D721Med (cell line): ENCODE data around the gene ZFYVE9.

ENCODE experiments used
- DNase-seq: peaks from one replicate; pipeline ENCODE4 v3.0.0; 2011; ENCODE audit warnings: low spot score; ENCODE audit not compliant: insufficient read length
- FAIRE-seq: peaks from 2 replicates; lab custom pipeline; 2011; peaks lifted over from hg19 to GRCh38; lab: Jason Lieb, UNC
- TF ChIP-seq, protein P1 (sequence below): IDR thresholded peaks from 2 replicates; pipeline ENCODE4 v1.5.1; 2012; ENCODE audit warnings: mild to moderate bottlenecking, control low read depth; ENCODE audit not compliant: insufficient read depth; ENCODE audit errors: missing control alignments

Gene ZFYVE9

DNA sequence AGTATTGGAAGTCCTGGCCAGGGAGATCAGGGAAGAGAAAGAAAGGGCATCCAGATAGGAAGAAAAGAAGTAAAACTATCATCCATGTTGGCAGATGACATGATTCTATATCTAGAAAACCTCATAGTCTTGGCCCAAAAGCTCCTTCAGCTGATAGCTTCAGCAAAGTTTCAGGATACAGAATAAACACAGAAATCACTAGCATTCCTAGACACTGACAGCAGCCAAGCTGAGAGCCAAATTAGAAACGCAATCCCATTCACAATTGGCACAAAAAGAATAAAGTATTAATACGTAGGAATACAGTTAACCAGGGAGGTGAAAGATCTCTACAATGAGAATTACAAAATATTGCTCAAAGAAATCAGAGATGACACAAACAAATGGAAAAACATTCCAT, 44.6 kb downstream of the ZFYVE9 start:
- DNase-seq (no peak), FAIRE-seq (no peak)
- TF ChIP-seq, protein P1, sequence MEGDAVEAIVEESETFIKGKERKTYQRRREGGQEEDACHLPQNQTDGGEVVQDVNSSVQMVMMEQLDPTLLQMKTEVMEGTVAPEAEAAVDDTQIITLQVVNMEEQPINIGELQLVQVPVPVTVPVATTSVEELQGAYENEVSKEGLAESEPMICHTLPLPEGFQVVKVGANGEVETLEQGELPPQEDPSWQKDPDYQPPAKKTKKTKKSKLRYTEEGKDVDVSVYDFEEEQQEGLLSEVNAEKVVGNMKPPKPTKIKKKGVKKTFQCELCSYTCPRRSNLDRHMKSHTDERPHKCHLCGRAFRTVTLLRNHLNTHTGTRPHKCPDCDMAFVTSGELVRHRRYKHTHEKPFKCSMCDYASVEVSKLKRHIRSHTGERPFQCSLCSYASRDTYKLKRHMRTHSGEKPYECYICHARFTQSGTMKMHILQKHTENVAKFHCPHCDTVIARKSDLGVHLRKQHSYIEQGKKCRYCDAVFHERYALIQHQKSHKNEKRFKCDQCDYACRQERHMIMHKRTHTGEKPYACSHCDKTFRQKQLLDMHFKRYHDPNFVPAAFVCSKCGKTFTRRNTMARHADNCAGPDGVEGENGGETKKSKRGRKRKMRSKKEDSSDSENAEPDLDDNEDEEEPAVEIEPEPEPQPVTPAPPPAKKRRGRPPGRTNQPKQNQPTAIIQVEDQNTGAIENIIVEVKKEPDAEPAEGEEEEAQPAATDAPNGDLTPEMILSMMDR = no peak

DNA sequence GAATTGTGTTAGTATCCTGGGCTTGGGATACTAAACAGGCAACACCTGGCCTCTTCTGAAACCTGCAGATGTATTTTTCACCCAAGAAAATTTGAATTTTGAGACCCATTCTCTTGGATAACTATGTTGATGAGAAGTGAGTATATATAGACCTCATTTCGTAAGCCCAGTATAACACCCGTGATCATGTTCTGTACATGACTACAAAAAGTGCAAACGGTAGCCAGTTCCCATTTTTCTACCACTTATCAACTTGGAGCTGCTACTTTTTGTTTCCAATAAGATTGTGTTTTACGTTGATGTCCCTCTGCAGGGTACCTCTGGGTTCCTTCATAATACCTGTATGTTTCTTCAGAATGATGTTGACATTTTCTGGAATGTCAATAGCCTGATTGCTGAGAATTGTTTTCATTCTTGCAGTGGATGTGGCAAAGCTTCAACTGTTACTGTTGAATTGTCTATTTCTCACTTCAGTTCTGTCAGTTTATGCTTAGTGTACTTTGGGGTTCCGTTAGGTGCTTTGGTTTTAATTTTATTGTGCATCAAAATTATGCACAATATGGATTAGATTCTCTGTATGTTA, 48.1 kb downstream of the ZFYVE9 start:
- DNase-seq (no peak), FAIRE-seq (no peak)
- TF ChIP-seq, protein P1 = no peak

DNA sequence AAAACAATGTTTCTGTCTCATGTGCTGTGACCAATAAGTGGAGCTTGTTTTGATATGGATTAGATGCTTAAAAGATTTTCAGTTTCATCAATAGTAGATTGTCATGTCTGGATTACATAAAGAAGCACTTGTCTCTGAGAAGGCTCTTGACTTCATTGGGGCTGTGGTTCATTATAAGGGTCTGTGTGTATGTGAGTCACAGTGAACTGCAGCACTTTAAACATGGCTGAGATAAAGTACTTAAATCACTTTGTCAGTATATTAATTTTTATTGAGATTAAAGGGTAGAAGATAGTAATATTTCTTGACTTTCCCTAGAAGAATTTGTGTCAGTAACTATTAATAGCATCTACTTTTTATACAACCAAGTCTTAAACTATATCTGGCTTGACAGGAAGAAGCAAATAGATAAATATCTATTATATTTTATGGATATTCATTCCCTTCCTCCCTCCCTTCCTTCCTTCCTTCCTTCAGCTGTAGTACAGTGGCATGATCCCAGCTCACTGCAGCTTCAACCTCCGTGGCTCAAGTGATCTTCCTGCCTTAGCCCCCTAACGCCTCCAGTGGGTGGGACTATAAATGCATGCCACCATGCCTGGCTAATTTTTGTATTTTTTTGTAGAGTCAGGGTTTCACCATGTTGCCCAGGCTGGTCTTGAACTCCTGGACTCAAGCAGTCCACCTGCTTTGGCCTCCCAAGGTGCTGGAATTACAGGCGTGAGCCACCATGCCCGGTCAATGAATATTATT, 48.8 kb downstream of the ZFYVE9 start:
- TF ChIP-seq, protein P1 = no peak
- DNase-seq (no peak), FAIRE-seq (no peak)

DNA sequence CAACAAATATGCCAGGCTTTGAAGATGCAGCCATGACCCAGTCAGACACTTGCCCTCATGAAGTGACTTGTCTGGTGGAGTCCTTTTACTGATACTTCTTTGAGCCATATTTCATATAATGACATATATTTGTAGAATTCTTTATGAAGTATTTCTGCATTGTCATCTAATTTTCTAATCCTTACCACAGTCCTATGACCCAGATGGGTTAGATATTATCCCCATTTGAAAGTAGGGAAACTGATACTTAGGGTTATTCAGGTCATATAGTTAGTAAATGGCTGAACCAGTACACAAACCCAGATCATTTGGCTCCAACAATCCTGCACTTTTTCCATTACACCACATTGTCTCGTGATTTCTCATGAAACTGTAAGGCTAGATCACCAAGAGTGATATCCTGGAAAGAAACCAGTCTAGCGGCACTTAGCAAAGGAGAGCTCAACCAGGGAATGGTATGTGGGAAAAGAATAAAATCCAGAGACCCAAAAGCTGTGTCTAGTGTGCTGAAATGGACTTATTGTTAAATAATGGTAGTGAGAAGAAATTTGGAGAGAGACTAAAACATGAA, 49.6 kb downstream of the ZFYVE9 start:
- TF ChIP-seq, protein P1 = no peak
- FAIRE-seq (peak; percentile 41), DNase-seq (no peak)

DNA sequence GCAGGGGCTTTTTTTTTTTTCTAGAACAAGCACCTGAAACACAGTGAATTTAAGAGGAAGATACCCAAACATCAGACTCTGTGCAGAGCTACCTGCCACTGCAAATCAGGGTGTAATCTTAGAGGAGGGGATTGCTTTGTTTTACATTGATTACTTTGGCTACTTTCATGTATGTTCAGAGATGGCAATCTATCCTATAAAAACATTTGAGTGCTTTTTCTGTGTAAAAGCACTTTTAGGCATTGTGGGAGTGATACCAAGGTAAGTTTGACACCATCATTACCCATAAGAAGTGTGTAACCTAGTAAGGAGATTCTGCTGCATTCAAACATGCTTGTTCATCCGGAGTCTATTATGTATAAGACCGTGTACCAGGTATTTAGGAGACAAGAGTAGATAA, 50.1 kb downstream of the ZFYVE9 start:
- DNase-seq = no peak
- peak; percentile 66 for FAIRE-seq
- TF ChIP-seq, protein P1 = no peak

DNA sequence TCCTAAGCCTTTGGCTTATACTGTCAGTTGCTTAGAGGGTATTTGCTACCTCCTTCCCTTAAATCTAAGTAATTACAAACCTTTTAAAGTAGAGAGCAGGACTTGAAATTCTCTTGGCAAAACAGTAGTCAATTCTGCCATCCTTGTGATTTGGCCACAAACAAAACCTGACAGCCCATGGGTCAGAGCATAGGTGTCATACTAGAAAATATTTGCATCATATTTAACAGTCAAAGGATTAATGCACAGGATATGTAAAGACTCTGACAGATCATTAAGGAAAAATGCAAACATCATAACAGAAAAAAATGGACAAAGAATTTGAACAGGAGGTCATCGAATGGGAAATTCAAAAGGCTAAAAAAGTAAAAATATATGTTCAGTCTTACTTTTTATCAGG, 50.5 kb downstream of the ZFYVE9 start:
- TF ChIP-seq, protein P1 = no peak
- DNase-seq (no peak), FAIRE-seq (peak; percentile 21)

DNA sequence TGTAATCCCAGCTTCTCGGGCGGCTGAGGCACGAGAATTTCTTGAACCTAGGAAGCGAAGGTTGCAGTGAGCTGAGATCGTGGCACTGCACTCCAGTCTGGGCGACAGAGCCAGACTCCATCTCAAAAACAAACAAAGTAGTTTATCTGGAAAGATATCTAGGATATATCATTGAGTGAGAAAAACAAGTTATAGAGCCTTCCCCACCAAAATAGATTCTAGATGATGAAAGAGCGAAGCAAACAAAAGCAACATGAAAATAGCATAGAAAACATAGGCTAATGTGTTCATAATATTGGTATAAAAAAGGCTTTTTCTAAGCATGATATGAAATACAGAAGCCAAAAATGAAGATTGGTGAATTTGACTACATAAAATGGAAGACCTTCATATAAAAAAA, 52.1 kb downstream of the ZFYVE9 start:
- DNase-seq (no peak), FAIRE-seq (no peak)
- TF ChIP-seq, protein P1 = no peak
